HEK293 (cell line): ENCODE data around the gene IFI6.

Experiments used
- FEZF1 ChIP-seq: fragments of 450-650 bp; formaldehyde crosslinking; IDR thresholded peaks from 2 replicates; pipeline ENCODE4 v1.5.1; 2016; ENCODE audit warnings: missing biosample characterization, missing genetic modification characterization
- ZNF274 ChIP-seq, 2 experiments: fragments of 200-500 bp in 1 of 2; fragments of 450-650 bp in 1 of 2; sonication (Bioruptor generic) in 1 of 2; formaldehyde crosslinking in 1 of 2; IDR thresholded peaks; 2 replicates each; pipeline versions ENCODE4 v1.5.1 to v1.6.1; 2014 to 2016; ENCODE audit warnings: borderline replicate concordance in 1 of 2, inconsistent platforms in 1 of 2, low read length in 1 of 2, missing biosample characterization in 1 of 2, missing genetic modification characterization in 1 of 2

DNA sequence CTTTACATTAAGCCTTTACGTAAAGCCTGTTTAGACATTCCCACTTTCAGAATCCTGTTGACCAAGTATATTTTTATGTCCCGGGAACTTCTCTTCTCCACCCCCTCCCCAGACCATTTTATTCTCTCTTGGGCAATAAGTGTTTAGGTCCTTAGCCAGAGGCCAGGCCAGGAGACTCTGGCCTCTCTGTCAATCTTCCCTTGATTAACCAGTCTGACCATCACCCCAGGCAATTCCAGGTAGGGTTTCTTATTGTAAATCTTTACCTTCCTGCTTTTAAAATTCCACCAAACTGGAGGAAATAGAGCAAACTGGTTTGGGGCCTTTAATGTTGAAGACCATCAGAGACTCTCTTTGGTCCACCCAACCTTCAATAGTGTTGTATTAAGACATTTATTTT, 12.2 kb upstream of the IFI6 start:
- no peak for TF ChIP-seq FEZF1
- no peak for TF ChIP-seq ZNF274 (IDR thresholded peaks at IDR 0.05; ENCODE audit: low read length)
- TF ChIP-seq ZNF274 (tag by site-specific recombination; IDR thresholded peaks at IDR 0.05; ENCODE audit: borderline replicate concordance): no peak
